Activated CD8-positive, alpha-beta memory T cell treated with anti-CD3 and anti-CD28 coated beads for 1 hour (primary cell): ENCODE results near the gene AADACL4.

Experiments
- DNase-seq, 2 donors: peaks; one replicate each; pipeline ENCODE4 v3.0.0-alpha.2; 2020; ENCODE audit warnings: low read depth in 1 of 2; ENCODE audit errors: extremely low read depth in 1 of 2

The AADACL4 gene

GRCh38 chr1:12643785-12644184 lies at the start of gene AADACL4:
Gene AADACL4, plus strand, starts transcription at chr1:12644085. Its CDS starts 462 bp downstream, at chr1:12644547.
- no peak for DNase-seq

GRCh38 chr1:12594490-12594889 lies 49.4 kb upstream of the AADACL4 start:
- DNase-seq = no peak

- DNase-seq = no peak
These were observed 48.7 kb upstream of the AADACL4 start for GRCh38 chr1:12594966-12595756.

- no peak for DNase-seq
These were observed 48.2 kb upstream of the AADACL4 start for GRCh38 chr1:12595757-12596006.

GRCh38 chr1:12596007-12596821 lies 47.7 kb upstream of the AADACL4 start:
- DNase-seq = no peak

- DNase-seq = no peak
These were observed 46.1 kb upstream of the AADACL4 start for GRCh38 chr1:12597792-12598191.

- no peak for DNase-seq
These were observed 44.9 kb upstream of the AADACL4 start for GRCh38 chr1:12598974-12599373.

- no peak for DNase-seq
These were observed 44.2 kb upstream of the AADACL4 start for GRCh38 chr1:12599657-12600056.

GRCh38 chr1:12600335-12600734 lies 43.5 kb upstream of the AADACL4 start:
- DNase-seq = no peak

GRCh38 chr1:12600880-12601633 lies 42.8 kb upstream of the AADACL4 start:
- DNase-seq = no peak

- DNase-seq = no peak
These were observed 41.9 kb upstream of the AADACL4 start for GRCh38 chr1:12601700-12602658.

GRCh38 chr1:12602659-12603024 lies 41.2 kb upstream of the AADACL4 start:
- no peak for DNase-seq

GRCh38 chr1:12603224-12603623 lies 40.7 kb upstream of the AADACL4 start:
- no peak for DNase-seq

GRCh38 chr1:12604114-12604874 lies 39.6 kb upstream of the AADACL4 start:
- DNase-seq = no peak

- DNase-seq = no peak
These were observed 38.9 kb upstream of the AADACL4 start for GRCh38 chr1:12604986-12605385.

GRCh38 chr1:12607263-12607662 lies 36.6 kb upstream of the AADACL4 start:
- no peak for DNase-seq

GRCh38 chr1:12608311-12608957 lies 35.5 kb upstream of the AADACL4 start:
- no peak for DNase-seq

GRCh38 chr1:12609469-12610003 lies 34.3 kb upstream of the AADACL4 start:
- no peak for DNase-seq

GRCh38 chr1:12610305-12610935 lies 33.5 kb upstream of the AADACL4 start:
- no peak for DNase-seq
